GM18870 (cell line): ENCODE results near the gene NME4.
"Not testable (repeated sequence)": the region's sequence is repeated elsewhere in the genome, so short reads cannot be mapped to it uniquely, and the experiment has no call there.

ENCODE experiments used
- ATAC-seq: cut with Tn5 transposase; IDR thresholded peaks from one replicate; pipeline ENCODE4 v1.9.1; 2021; ENCODE audit warnings: moderate library complexity; ENCODE audit not compliant: unreplicated experiment

The NME4 gene

GRCh38 chr16:397135-397661, at the start of gene NME4:
Gene NME4 (plus strand): TSS chr16:397199. CDS start chr16:397223, 24 bp downstream.
- ATAC-seq = no peak

DNA sequence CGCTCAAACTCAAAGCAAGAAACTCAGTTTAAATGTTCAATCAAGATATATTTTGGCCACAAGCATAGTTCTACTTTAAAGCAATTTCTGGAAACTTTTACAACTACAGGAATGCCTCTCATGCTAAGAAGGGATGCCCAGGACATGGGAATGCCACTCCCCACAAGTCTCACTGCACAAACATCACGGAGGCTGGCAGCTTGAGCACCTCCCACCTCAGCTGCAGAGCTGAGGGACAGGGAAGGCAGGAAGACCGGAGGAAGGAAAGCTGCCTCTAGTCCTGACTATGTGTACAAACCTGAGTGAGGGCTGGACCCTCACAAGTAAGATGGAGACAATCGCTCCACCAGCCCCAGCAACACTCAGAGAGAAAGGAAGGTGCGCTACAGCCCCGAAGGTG, 49.8 kb upstream of the NME4 start:
- no peak for ATAC-seq

DNA sequence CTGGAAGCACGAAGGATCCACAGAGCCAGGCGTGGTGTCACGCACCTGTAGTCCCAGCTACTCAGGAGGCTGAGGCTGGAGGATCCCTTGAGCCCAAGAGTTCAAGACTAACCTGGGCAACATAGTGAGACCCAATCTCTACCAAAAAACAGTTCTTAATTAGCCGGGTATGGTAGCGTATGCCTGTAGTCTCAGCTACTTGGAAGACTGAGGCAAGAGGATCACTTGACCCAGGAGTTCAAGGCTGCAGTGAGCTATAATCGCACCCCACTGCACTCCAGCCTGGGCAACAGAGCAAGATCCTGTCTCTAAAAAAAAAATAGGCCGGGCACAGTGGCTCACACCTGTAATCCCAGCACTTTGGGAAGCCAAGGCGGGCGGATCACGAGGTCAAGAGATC, 48.5 kb upstream of the NME4 start:
- not testable (repeated sequence) for ATAC-seq

GRCh38 chr16:349211-349610, 47.8 kb upstream of the NME4 start:
- ATAC-seq = no peak

GRCh38 chr16:350203-350602, 46.8 kb upstream of the NME4 start:
- no peak for ATAC-seq

GRCh38 chr16:351804-352520, 45.0 kb upstream of the NME4 start:
- ATAC-seq = no peak

DNA sequence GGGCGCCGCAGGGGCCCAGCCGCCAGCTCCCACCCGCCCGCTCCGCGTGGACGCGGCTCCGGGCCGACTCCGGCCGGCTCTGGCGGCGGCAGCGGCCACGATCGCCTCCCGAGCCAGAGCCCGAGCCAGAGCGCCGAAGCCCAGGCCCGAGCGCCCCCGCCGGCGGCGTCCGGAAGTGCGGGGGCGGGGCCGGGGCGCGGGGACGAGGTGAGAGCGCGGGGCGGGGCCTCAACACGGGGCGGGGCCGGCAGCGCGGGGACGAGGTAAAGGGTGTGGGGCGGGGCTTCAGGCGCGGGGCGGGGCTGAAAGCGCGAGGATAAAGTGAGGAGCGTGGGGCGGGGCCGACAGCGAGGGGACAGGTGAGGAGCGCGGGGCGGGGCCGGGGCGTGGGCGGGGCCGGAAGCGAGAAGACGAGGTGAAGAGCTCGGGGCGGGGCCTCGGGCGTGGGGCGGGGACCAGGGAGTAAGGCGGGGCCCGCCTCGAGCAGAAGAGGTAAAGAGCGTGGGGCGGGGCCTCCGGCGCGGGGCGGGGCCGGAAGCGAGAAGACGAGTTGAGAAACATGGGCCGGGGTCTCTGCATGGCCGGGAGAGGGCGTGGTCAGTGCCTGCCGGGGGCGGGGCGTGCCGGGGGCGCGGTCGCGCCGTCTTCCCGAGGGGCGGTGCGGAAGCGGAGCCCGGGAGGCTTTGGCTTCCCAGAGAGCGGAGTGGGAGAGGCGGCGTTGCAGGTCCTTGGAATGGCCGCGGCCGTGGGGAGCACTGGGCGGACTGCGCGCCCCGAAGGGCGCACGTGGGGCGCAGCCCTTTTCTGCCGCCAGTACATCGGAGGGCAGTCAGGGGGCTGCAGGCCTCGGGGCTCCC, 44.2 kb upstream of the NME4 start, which contains the start of gene AXIN1:
Gene AXIN1 (minus strand): TSS at position 177 of the 857 bp plus-strand sequence. CDS start 5,698 bp downstream, outside the sequence.
- ATAC-seq = no peak

- no peak for ATAC-seq
Observed at GRCh38 chr16:353404-354290, 43.4 kb upstream of the NME4 start.

- no peak for ATAC-seq
Observed at GRCh38 chr16:354291-354881, 42.6 kb upstream of the NME4 start.

GRCh38 chr16:354971-355461, 42.0 kb upstream of the NME4 start:
- no peak for ATAC-seq

- no peak for ATAC-seq
Observed at GRCh38 chr16:356741-357140, 40.3 kb upstream of the NME4 start.

- no peak for ATAC-seq
Observed at GRCh38 chr16:359067-359763, 37.8 kb upstream of the NME4 start.

- ATAC-seq = no peak
Observed at GRCh38 chr16:359871-360697, 36.9 kb upstream of the NME4 start.

DNA sequence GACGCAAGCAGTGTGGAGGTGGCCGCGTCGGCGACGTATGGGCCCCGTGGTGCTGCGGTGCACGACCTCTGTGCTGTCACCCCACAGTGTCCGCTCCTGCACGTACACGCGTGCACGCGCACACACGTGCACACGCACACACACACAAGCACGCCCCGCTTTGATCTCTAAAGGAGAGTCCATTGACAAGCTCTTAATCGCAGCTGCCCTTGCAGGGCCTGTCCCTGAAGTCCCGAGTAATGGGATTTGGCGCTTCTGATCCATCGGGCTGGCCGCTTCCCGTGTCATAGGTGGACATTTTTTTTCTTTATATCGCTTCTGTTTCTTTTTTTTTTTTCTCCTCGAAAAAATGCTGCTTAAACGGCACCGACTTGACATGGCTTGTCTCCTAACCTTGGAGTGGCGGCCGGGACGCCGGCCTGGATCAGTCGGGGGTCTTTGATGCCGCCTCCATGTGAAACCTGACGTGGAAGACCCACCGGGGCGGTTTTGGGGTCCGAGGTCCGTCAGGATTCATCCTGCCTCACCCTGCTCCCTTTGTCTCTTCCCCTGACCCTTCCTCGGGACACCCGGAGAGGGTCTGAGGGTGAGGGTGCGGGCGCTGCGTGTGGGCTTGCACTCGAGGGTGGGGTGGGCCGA, 36.2 kb upstream of the NME4 start:
- no peak for ATAC-seq

- ATAC-seq = no peak
Observed at GRCh38 chr16:361341-361871, 35.6 kb upstream of the NME4 start.

GRCh38 chr16:361872-362701, 34.9 kb upstream of the NME4 start:
- ATAC-seq = no peak

GRCh38 chr16:362702-362999, 34.3 kb upstream of the NME4 start:
- not testable (repeated sequence) for ATAC-seq
